IgD-negative memory B cell (primary cell): Measurements from ENCODE around the gene LGALS7B. TPM values are rescaled to one million over a fixed set of nuclear protein-coding genes. Genes with fewer than 3 reads are reported as not detected.
"Not testable (repeated sequence)": the region's sequence is repeated elsewhere in the genome, so short reads cannot be mapped to it uniquely, and the experiment has no call there.

Source experiments
- H3K27ac Mint-ChIP-seq, 3 donors: one replicate each; pipeline ENCODE4 v1.8.0; 2020 to 2022; ENCODE audit warnings: mild to moderate bottlenecking in 3 of 3, mixed read lengths in 3 of 3, moderate library complexity in 1 of 3
- H3K27me3 Mint-ChIP-seq: one replicate; pipeline ENCODE4 v1.8.0; 2021; ENCODE audit warnings: mixed read lengths
- H3K36me3 Mint-ChIP-seq: one replicate; pipeline ENCODE4 v1.8.0; 2020; ENCODE audit warnings: mild to moderate bottlenecking, mixed read lengths
- H3K4me1 Mint-ChIP-seq, 3 donors: one replicate each; pipeline ENCODE4 v1.8.0; 2020 to 2022; ENCODE audit warnings: mixed read lengths in 3 of 3, mild to moderate bottlenecking in 1 of 3
- H3K4me3 Mint-ChIP-seq, 4 donors: one replicate each; pipeline ENCODE4 v1.8.0; 2020 to 2022; ENCODE audit warnings: mild to moderate bottlenecking in 4 of 4, mixed read lengths in 4 of 4, moderate library complexity in 3 of 4
- H3K9me3 Mint-ChIP-seq, 3 donors: one replicate each; pipeline ENCODE4 v1.8.0; 2020 to 2021; ENCODE audit warnings: mixed read lengths in 3 of 3, mild to moderate bottlenecking in 1 of 3
- polyA plus RNA-seq: library from polyadenylated mRNA; unstranded; fragments of 300-500 nt; fragmentation: Illumina TruSeq; gene quantifications from one replicate; pipeline ENCODE4 v1.2.3, GENCODE V29; 2021

LGALS7B gene
- polyA plus RNA-seq, 1 donor from 2014 or later = not detected

DNA sequence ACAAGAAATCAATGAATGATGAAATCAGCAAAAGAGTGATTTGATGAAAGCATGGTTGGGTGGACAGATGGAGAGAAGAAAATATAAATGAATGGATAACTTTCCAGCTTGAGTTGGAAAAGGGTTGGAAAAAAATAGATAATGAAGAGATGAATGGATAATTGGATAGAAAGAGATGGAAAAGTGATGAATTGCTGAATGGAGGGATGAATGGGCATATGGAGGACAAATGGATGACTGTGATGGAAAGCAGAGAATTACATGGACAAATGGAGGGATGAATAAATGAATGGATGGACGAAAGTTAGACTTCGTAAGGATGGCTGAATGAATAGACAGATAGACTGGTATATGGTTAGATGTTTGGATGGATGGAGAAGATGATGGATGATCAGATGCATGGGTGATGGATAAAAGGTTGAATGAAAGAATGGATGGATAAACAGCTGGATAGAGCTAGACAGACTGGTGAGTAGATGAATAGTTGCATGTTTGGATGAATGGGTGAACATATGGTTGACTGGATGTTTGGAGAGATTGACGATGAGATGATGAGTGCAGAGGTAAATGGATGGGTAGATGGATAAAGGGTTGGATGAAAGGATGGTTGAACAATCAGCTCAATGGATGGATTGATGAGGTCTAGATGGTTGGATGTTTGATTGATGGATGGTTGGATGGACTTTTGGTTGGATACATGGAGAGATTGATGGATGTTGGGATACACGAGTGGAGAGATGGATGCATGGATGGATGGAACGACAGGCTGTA is 11.8 kb downstream of the LGALS7B start:
- no peaks in the 10 kb centered on the region for H3K27me3 Mint-ChIP-seq
- H3K36me3 Mint-ChIP-seq = peaks cover 2% of the 10 kb centered on the region
- H3K4me1 Mint-ChIP-seq = peaks cover 0 to 5% (median 2%) of the 10 kb centered on the region in 3 donors
- no peak overlapping the region for H3K27ac Mint-ChIP-seq
- H3K4me3 Mint-ChIP-seq = no peak overlapping the region
- H3K9me3 Mint-ChIP-seq = no peaks in the 10 kb centered on the region

DNA sequence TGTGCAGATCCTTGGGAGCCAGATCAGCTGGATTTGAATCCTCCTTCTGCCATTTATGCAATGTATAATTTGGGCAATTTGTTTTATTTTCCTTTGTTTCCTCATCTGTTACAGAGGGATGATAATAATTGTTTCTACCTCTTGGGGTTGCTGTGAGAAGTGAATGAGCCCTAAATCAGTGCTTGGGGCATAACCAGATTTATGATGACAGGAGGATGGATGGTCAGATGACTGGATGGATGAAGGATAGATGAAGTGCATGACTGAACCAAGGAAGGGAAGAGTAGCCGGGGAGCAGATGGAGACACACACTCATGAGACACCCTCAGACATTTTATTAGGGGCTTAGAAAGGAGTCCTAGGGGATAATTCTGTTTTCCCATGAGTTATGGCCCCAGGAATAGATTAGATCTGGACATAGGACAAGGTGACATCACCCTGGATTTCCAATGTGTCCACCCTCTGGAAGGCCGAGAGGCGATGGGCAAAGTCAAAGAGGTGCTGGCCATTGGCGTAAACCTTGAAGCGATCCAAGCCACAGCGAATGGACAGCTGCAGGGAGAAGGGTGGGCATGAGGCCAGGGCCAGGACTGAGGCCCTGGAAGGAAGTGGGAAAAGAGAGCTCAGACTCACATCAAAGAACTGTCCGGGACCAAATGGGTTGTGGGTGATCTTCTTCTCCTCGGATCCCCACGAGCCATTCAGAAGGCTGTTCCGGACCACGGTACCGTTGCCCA is 12.5 kb downstream of the LGALS7B start:
- Mint-ChIP-seq H3K4me1 (peaks cover 0 to 3% (median 3%) of the 10 kb centered on the region in 3 donors), H3K27me3 (no peaks in the 10 kb centered on the region), H3K9me3 (no peaks in the 10 kb centered on the region), H3K36me3 (peaks cover 2% of the 10 kb centered on the region), H3K27ac (no peak overlapping the region), H3K4me3 (no peak overlapping the region)

DNA sequence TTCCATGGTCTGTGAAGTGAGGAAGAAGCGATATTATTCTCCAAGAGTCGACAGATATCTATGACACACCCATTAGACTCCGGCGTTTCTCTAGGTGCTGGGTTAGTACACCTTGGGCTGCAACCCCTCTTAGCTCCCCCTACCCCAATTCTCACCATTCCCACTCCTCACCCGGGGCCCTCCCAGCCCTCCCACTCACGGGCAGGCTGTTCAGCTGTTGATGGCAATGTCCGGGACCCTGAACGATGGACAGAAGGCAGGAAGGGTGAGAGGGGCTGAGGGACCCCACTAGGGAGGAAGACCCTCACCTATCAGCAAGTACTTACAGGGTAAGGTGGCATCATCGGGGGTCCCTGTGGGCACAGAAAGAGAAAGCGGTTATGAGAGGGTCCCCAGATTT is 14.5 kb downstream of the LGALS7B start:
- Mint-ChIP-seq H3K4me3 (no peak overlapping the region), H3K36me3 (peaks cover 2% of the 10 kb centered on the region), H3K4me1 (peaks cover 5 to 8% (median 6%) of the 10 kb centered on the region in 3 donors), H3K27ac (no peak overlapping the region), H3K9me3 (no peaks in the 10 kb centered on the region), H3K27me3 (no peaks in the 10 kb centered on the region)

DNA sequence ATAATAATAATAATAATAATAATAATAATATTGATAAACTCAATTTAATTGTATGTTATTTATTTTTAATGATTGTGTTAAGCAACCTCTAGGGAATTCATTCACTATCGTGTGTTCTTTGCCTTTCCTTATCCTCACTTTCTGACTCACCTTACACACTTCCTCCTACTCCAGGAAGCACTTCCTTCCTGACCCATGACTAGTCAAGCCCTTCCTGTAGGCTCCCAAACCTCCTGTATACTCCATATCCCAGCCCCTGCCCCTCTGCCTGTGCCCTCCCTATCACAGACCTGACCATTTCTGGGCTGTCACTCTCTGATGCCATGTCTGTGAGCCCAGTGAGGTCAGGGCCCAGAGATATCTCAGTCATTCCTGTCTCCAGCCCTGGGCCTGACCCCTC is 16.2 kb downstream of the LGALS7B start:
- no peak overlapping the region for H3K27ac Mint-ChIP-seq
- H3K4me1 Mint-ChIP-seq = peaks cover 5 to 8% (median 6%) of the 10 kb centered on the region in 3 donors
- H3K36me3 Mint-ChIP-seq = no peaks in the 10 kb centered on the region
- no peaks in the 10 kb centered on the region for H3K27me3 Mint-ChIP-seq
- H3K9me3 Mint-ChIP-seq = no peaks in the 10 kb centered on the region
- no peak overlapping the region for H3K4me3 Mint-ChIP-seq

DNA sequence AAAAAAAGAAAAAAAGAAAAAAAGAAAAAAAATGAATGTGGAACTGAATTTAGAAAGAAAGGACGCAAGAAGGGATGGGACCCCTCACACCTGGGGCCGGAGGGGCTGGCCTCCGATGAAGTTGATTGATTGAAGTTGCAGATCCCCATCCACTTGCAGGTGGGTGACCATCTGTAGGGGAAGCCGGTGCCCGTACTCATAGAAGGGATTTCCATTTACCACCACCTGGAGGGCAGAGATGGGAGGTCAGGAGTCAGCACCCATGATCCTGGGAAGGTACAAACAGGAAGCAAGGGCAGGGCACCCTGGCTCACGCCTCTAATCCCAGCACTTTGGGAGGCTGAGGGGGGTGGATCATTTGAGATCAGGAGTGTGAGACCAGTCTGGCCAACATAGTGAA is 17.4 kb downstream of the LGALS7B start:
- H3K4me1 Mint-ChIP-seq = peaks cover 5 to 8% (median 6%) of the 10 kb centered on the region in 3 donors
- H3K36me3 Mint-ChIP-seq = no peaks in the 10 kb centered on the region
- H3K4me3 Mint-ChIP-seq = no peak overlapping the region
- no peak overlapping the region for H3K27ac Mint-ChIP-seq
- H3K27me3 Mint-ChIP-seq = no peaks in the 10 kb centered on the region
- H3K9me3 Mint-ChIP-seq = no peaks in the 10 kb centered on the region

DNA sequence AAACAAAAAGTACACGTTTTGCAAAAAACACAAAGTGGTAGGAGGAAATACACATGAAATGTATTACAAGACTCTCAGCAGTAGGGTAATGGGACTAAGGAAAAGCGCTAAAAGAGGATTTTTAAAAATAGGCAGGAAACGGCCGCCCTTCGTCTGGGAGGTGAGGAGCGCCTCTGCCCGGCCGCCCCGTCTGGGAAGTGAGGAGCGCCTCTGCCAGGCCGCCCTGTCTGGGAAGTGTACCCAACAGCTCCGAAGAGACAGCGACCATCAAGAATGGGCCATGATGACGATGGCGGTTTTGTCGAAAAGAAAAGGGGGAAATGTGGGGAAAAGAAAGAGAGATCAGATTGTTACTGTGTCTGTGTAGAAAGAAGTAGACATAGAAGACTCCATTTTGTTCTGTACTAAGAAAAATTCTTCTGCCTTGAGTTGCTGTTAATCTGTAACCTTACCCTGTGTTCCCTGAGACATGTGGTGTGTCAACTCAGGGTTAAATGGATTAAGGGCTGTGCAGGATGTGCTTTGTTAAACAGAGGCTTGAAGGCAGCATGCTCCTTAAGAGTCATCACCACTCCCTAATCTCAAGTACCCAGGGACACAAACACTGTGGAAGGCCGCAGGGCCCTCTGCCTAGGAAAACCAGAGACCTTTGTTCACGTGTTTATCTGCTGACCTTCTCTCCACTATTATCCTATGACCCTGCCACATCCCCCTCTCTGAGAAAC is 18.5 kb downstream of the LGALS7B start:
- H3K27ac Mint-ChIP-seq = not testable (repeated sequence)

DNA sequence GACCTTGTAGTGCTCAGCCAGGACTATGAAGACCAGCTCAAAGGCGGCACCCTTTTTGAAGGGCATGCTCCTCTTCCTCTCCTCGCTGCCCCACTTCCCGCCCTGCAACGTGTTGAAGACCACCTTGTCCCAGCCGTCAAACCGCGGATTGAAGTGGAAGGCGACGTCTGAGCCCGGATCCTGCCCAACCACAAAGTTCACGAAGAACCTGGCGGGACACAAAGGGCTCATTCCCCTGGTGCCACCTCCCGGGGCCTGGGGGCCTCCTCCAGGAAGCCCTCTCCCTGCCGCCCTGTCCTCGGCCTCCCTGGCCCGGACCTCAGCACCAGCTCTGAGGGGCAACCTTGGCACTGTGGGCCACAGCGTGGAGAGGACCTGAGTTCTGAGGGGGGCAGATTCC is 19.7 kb downstream of the LGALS7B start:
- Mint-ChIP-seq H3K27ac (no peak overlapping the region), H3K36me3 (no peaks in the 10 kb centered on the region), H3K4me3 (no peak overlapping the region), H3K27me3 (no peaks in the 10 kb centered on the region), H3K9me3 (no peaks in the 10 kb centered on the region), H3K4me1 (peaks cover 5 to 8% (median 6%) of the 10 kb centered on the region in 3 donors)

More for the DNA sequence above, 18.5 kb downstream of the LGALS7B start:
- not testable (repeated sequence) for H3K27me3 Mint-ChIP-seq, H3K4me3 Mint-ChIP-seq, H3K9me3 Mint-ChIP-seq, H3K36me3 Mint-ChIP-seq, H3K4me1 Mint-ChIP-seq

DNA sequence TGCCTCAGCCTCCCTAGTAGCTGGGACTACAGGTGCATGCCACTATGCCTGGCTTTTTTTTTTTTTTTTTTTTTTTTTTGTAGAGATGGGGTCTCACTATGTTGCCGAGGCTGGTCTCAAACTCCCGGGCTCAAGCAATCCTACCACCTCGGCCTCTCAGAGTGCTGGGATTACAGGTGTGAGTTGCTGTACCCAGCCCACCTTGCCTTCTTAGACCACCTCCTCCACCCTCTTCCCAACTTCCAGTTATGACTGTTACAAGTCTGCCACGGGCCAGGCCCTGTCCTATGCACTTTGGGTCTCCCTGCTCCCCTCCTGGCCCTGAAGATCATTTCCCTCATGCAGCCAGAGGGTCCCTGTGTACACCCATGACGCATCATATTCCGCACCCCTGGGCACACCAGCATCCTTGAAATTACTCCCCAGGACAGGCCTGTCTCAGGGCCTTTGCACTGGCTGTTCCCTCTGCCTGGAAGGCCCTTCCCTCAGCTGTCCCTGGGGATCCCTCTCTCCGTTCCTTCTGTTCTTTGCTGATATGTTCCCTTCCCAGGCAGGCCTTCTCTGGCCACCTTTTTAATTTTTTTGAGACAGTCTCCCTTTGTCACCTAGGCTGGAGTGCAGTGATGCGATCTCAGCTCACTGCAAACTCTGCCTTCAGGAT is 20.7 kb downstream of the LGALS7B start:
- Mint-ChIP-seq H3K36me3 (no peaks in the 10 kb centered on the region), H3K27ac (no peak overlapping the region), H3K27me3 (no peaks in the 10 kb centered on the region), H3K4me3 (no peak overlapping the region), H3K4me1 (peaks cover 5 to 8% (median 6%) of the 10 kb centered on the region in 3 donors), H3K9me3 (no peaks in the 10 kb centered on the region)

DNA sequence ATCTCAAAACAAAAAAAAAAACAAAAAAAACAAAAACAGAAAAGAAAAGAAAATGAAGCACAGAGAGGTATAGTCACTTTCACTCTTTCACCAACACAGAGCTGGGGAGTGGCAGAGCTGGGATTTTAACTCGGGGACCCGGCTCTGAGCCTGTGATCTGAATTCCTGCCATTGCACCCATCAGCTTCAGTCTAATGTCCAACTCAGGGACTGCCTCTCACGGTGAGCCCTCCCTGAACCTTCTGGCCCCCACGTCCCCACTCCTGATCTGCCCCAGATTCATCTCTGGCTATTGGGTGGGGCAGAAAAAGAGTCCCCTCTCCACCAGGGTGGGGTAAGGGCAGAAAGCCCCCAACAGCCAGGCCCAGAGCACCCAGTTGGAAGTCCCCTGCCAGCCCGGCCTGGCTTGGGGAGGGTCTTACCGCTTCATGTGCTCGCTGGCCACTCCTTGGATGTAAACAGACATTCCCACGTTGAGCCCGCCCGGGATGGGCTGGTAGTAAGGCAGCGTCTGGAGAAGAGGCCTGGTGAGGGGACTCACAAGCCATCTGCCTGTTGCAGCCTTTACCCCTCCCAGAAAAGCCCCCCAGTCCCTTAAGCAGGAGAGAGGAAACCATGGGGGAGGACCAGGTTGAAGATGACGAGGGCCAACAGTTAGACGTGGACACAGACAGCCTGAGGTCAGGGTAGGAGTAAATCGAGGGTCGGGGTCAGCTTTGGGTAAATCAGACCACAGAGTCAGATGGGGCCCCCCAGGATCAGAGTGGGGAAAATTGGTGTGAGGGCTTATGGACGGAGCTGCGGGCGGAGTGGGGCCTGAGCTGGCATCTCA is 23.2 kb downstream of the LGALS7B start:
- Mint-ChIP-seq H3K9me3 (no peaks in the 10 kb centered on the region), H3K27me3 (no peaks in the 10 kb centered on the region), H3K36me3 (peaks cover 3% of the 10 kb centered on the region), H3K4me1 (peaks cover 1 to 3% (median 3%) of the 10 kb centered on the region in 3 donors), H3K4me3 (no peak overlapping the region), H3K27ac (no peak overlapping the region)

DNA sequence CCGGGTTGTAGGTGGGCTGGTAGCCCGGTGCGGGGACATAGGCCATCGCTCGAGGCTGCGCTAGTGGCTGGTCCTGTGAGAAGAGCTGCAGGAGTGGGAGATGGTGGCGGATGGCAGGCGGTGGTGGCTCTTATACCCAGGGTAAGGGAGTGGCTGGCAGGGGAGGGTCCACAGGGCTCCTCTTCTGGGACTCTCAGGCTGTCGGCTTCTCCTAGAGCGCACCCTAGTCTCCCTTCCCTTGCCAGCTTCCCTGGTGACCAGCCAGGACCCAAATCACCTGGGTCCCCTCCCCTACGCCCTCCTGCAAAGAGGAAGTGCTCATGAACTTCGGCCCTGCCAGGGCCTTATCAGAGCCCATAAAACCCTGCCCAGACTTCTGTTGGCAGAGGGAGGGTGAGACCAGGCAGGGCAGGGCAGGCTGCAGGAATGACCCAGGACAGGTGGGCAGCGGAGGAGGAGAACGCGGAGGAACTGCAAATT is 23.9 kb downstream of the LGALS7B start, which contains the start of gene LGALS4:
LGALS4 (minus strand) TSS at position 105 of the 480 bp plus-strand sequence; CDS start at position 46, 59 bp downstream.
- no peaks in the 10 kb centered on the region for H3K9me3 Mint-ChIP-seq
- H3K4me1 Mint-ChIP-seq = no peaks in the 10 kb centered on the region
- H3K27ac Mint-ChIP-seq = peak within 1 kb of the TSS in 1 of 3 donors; percentile 63
- no peak within 1 kb of the TSS for H3K4me3 Mint-ChIP-seq
- H3K36me3 Mint-ChIP-seq = peaks cover 3% of the 10 kb centered on the region
- H3K27me3 Mint-ChIP-seq = no peaks in the 10 kb centered on the region

DNA sequence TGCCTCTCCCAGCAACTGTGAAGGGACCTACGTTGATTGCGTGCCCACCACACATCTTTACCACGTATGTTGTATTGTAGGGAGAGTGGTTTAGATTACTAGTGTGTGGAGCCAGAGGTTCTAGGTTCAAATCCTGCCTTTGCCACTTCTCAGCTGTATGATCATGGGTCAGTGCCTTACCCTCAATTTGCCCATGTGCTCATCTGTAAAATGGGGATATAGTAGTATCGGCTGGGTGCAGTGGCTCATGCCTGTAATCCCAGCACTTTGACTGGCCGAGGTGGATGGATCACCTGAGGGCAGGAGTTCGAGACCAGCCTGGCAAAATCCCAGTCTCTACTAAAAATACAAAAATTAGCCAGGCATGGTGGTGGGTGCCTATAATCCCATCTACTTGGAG is 24.3 kb downstream of the LGALS7B start:
- peaks cover 3% of the 10 kb centered on the region for H3K36me3 Mint-ChIP-seq
- no peak overlapping the region for H3K4me3 Mint-ChIP-seq
- no peaks in the 10 kb centered on the region for H3K27me3 Mint-ChIP-seq
- H3K27ac Mint-ChIP-seq = peak overlapping the region in 1 of 3 donors; percentile 63
- no peaks in the 10 kb centered on the region for H3K9me3 Mint-ChIP-seq
- no peaks in the 10 kb centered on the region for H3K4me1 Mint-ChIP-seq

DNA sequence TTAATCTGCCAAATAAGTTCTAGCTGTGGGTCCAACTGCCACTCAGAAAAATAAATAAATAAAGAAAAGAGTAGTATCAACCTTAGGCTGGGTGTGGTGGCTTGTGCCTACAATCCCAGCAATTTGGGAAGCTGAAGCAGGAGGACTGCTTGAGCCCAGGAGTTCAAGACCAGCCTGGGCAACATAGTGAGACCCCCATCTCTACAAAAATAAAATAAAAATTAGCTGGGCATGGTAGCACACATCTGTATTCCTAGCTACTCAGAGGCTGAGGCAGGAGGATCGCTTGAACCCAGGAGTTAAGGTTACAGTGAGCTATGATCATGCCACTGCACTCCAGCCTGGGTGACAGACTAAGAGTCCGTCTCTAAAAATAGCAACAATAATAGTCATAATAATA is 24.9 kb downstream of the LGALS7B start:
- not testable (repeated sequence) for H3K27me3 Mint-ChIP-seq, H3K4me1 Mint-ChIP-seq, H3K4me3 Mint-ChIP-seq, H3K36me3 Mint-ChIP-seq, H3K9me3 Mint-ChIP-seq
- peak overlapping the region in 1 of 3 donors; percentile 28 for H3K27ac Mint-ChIP-seq

DNA sequence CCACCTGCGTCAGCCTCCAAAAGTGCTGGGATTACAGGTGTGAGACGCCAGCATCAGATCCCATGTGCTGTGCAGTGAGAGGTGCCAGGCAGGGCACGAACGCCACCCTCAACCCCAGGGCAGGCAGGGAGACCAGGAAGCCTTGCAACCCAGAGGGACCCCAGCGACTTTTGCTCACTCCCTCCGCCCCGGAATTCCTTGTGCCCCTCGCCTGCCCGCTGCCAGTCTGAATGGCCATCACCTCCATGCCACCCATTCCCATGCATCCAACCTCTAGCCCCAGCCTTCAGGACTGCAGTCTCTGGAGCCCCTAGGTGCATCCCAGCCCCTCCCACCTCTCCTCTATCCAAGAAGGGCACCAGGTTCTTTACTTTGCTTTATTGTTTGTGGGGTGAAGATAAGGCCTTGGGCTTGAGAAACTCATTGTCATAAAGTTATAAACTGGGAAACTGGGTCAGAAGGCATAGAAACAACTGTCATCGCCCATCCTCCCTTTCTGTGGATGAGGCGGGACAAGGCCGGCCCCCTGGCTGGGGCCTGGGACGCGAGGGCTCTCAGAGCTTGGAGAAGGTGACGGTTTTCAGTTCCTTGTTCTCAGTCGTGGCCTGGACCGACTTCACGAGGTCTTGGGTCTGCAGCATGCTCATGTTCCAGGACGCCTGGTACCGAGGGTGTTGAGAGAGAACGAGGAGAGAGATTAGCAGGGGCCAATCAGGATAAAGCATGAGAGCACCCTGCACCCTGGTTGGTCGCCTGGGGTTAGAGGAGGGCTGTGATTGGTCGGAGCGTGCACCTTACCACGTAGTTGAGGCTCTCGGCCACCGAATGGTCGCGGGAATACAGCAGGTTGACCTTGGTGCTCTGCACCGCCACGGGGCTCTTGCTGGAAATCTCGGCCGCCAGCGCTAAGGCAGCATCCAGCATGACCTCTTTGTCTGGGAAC is 26.3 kb downstream of the LGALS7B start:
- no peak overlapping the region for H3K4me3 Mint-ChIP-seq
- H3K9me3 Mint-ChIP-seq = no peaks in the 10 kb centered on the region
- no peaks in the 10 kb centered on the region for H3K4me1 Mint-ChIP-seq
- peaks cover 3% of the 10 kb centered on the region for H3K36me3 Mint-ChIP-seq
- no peaks in the 10 kb centered on the region for H3K27me3 Mint-ChIP-seq
- no peak overlapping the region for H3K27ac Mint-ChIP-seq
